Mesenchymal stem cell (in vitro differentiated cells and primary cell): Measurements from ENCODE around the gene ERBB4.

ENCODE experiments used
- DNase-seq: peaks from one replicate; pipeline ENCODE4 v3.0.0-alpha.2; 2013
- H2AFZ ChIP-seq: one replicate; pipeline ENCODE4 v1.6.1; 2013; ENCODE audit warnings: low read depth, mild to moderate bottlenecking, control low read depth, inconsistent platforms, low read length, moderate library complexity
- H2AK5ac ChIP-seq: 2 replicates; pipeline ENCODE4 v1.6.1; 2013; ENCODE audit warnings: low read length, moderate library complexity, mild to moderate bottlenecking, inconsistent platforms; ENCODE audit not compliant: severe bottlenecking
- H2BK120ac ChIP-seq: one replicate; pipeline ENCODE4 v1.6.1; 2013; ENCODE audit warnings: low read depth, mild to moderate bottlenecking, inconsistent platforms, low read length, moderate library complexity
- H2BK12ac ChIP-seq, 2 experiments: one replicate each; pipeline ENCODE4 v1.6.1; 2013; ENCODE audit warnings: inconsistent platforms in 2 of 2, low read length in 2 of 2, mild to moderate bottlenecking in 2 of 2, moderate library complexity in 2 of 2, control low read depth in 1 of 2
- H2BK15ac ChIP-seq: one replicate; pipeline ENCODE4 v1.6.1; 2013; ENCODE audit warnings: mild to moderate bottlenecking, low read depth, inconsistent platforms; ENCODE audit not compliant: poor library complexity, severe bottlenecking
- H2BK5ac ChIP-seq: 2 replicates; pipeline ENCODE4 v1.6.1; 2013; ENCODE audit warnings: low read depth, mild to moderate bottlenecking, low read length, control low read depth, inconsistent platforms; ENCODE audit not compliant: poor library complexity, severe bottlenecking
- H3K14ac ChIP-seq, 2 experiments: one replicate each; pipeline ENCODE4 v1.6.1; 2013; ENCODE audit warnings: inconsistent platforms in 2 of 2, low read length in 2 of 2, control low read depth in 1 of 2, mild to moderate bottlenecking in 1 of 2, moderate library complexity in 1 of 2
- H3K18ac ChIP-seq, 2 experiments: one replicate each; pipeline ENCODE4 v1.6.1; 2013; ENCODE audit warnings: inconsistent platforms in 2 of 2, low read length in 2 of 2, control low read depth in 1 of 2, low read depth in 1 of 2, mild to moderate bottlenecking in 1 of 2
- H3K23ac ChIP-seq, 2 experiments: one replicate each; pipeline ENCODE4 v1.6.1; 2013; ENCODE audit warnings: inconsistent platforms in 2 of 2, low read length in 2 of 2, mild to moderate bottlenecking in 2 of 2, moderate library complexity in 2 of 2, control low read depth in 1 of 2
- H3K27ac ChIP-seq: 2 replicates; pipeline ENCODE4 v1.5.1; 2013; ENCODE audit warnings: mild to moderate bottlenecking, moderate library complexity, low read length, control low read depth, inconsistent platforms; ENCODE audit not compliant: poor library complexity, severe bottlenecking
- H3K27me3 ChIP-seq, 2 experiments: 2 replicates each; pipeline versions ENCODE4 v1.6.1 to v1.7.0; 2013; ENCODE audit warnings: low read length in 2 of 2, mild to moderate bottlenecking in 2 of 2, moderate library complexity in 2 of 2, control low read depth in 1 of 2, inconsistent platforms in 1 of 2; ENCODE audit not compliant: control insufficient read depth in 1 of 2, insufficient read depth in 1 of 2
- H3K36me3 ChIP-seq, 2 experiments: 2 replicates each; pipeline versions ENCODE4 v1.6.1 to v1.7.0; 2013; ENCODE audit warnings: low read length in 2 of 2, control low read depth in 1 of 2, inconsistent platforms in 1 of 2, low read depth in 1 of 2, mild to moderate bottlenecking in 1 of 2; ENCODE audit not compliant: insufficient read depth in 2 of 2, control insufficient read depth in 1 of 2
- H3K4ac ChIP-seq, 2 experiments: one replicate each; pipeline ENCODE4 v1.6.1; 2013; ENCODE audit warnings: inconsistent platforms in 2 of 2, low read length in 2 of 2, mild to moderate bottlenecking in 2 of 2, moderate library complexity in 2 of 2, control low read depth in 1 of 2, low read depth in 1 of 2
- H3K4me1 ChIP-seq: 2 replicates; pipeline ENCODE4 v1.6.1; 2013; ENCODE audit warnings: low read depth, low read length, control low read depth; ENCODE audit not compliant: control insufficient read depth, insufficient read depth
- H3K4me2 ChIP-seq: 2 replicates; pipeline ENCODE4 v1.6.1; 2013; ENCODE audit warnings: low read length, mild to moderate bottlenecking, inconsistent platforms; ENCODE audit not compliant: poor library complexity, severe bottlenecking
- H3K4me3 ChIP-seq, 2 experiments: 2 replicates each; pipeline versions ENCODE4 v1.5.1 to v1.7.0; 2013; ENCODE audit warnings: low read length in 2 of 2, mild to moderate bottlenecking in 2 of 2, control low read depth in 1 of 2, low read depth in 1 of 2; ENCODE audit not compliant: insufficient read depth in 1 of 2
- H3K79me1 ChIP-seq: replicated peaks from 2 replicates; pipeline ENCODE4 v1.6.1; 2013; ENCODE audit warnings: mild to moderate bottlenecking, control low read depth, low read length, inconsistent platforms; ENCODE audit not compliant: poor library complexity, severe bottlenecking
- H3K9ac ChIP-seq: 2 replicates; pipeline ENCODE4 v1.7.0; 2013; ENCODE audit warnings: mild to moderate bottlenecking, low read length, moderate library complexity
- H3K9me3 ChIP-seq: 2 replicates; pipeline ENCODE4 v1.7.0; 2013; ENCODE audit warnings: mild to moderate bottlenecking, low read length; ENCODE audit not compliant: control insufficient read depth
- H4K8ac ChIP-seq: one replicate; pipeline ENCODE4 v1.6.1; 2013; ENCODE audit warnings: inconsistent platforms, mild to moderate bottlenecking, low read length, moderate library complexity
- H4K91ac ChIP-seq: one replicate; pipeline ENCODE4 v1.6.1; 2013; ENCODE audit warnings: mild to moderate bottlenecking, low read length, inconsistent platforms
- WGBS: methylation state at CpG from one replicate; pipeline ENCODE4 v1.1.7; 2013; ENCODE audit warnings: mixed read lengths; 5-methylcytosine and 5-hydroxymethylcytosine counted together

The ERBB4 gene

GRCh38 chr2:212330263-212330662 lies 208.3 kb downstream of the ERBB4 start:
- no peak for DNase-seq
- no peak overlapping the region for H2BK15ac ChIP-seq
- no peak overlapping the region for H3K9ac ChIP-seq
- 98% methylated on average over 3 of the region's 4 CpGs for WGBS
- no peak overlapping the region for H2AFZ ChIP-seq
- no peaks in the 10 kb centered on the region for H3K36me3 ChIP-seq
- no peaks in the 10 kb centered on the region for H3K27me3 ChIP-seq
- H3K4me3 ChIP-seq: no peak overlapping the region
- H3K18ac ChIP-seq: no peak overlapping the region
- no peak overlapping the region for H3K27ac ChIP-seq
- H3K4me2 ChIP-seq: no peak overlapping the region
- H2BK5ac ChIP-seq: no peak overlapping the region
- no peak overlapping the region for H2BK12ac ChIP-seq
- no peaks in the 10 kb centered on the region for H3K79me1 ChIP-seq
- H3K9me3 ChIP-seq: no peaks in the 10 kb centered on the region
- peaks cover 2% of the 10 kb centered on the region for H3K4me1 ChIP-seq
- no peak overlapping the region for H2BK120ac ChIP-seq
- no peak overlapping the region for H4K91ac ChIP-seq
- no peak overlapping the region for H3K14ac ChIP-seq
- H4K8ac ChIP-seq: no peak overlapping the region
- H3K4ac ChIP-seq: no peak overlapping the region
- H2AK5ac ChIP-seq: no peak overlapping the region
- no peak overlapping the region for H3K23ac ChIP-seq

DNA sequence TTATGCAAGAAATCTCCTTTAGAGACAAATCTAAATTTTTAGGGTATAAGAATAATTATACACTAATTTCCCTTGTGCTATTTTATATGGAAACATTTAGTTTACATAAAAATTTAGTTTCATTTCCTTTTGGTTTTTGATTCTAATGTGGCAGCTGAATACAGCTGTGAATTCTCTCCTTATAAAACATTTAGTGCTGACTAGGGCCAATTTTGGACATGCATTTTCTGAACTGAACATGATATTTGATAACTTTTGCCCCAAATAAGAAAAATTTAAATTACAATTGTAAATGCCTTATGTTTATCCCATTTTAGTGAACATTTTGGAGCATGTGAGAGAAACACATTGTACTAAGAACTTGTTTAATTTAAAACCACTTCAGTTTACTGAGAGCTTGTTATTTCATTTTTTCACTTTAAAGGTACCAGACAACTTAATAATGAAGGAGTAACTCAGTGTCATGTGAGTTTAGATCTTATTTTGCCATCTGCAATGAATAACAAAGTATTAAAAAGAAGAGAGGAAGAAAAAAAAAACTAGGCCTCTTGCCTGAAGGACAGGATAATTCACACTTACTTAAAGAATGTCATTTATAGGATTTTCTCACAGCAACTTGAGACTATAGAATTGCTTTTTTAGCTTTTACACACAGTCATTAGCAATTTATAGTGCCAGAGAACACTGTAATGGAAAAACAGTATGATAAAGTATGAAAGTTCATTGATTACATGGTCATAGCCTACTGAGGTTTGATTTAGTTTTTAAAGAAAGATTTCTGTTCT lies 209.7 kb downstream of the ERBB4 start:
- Histone ChIP-seq H3K4me2 (no peak overlapping the region), H3K36me3 (no peaks in the 10 kb centered on the region), H3K9me3 (no peaks in the 10 kb centered on the region), H2AK5ac (no peak overlapping the region), H3K4me3 (no peak overlapping the region), H3K9ac (no peak overlapping the region), H3K27me3 (no peaks in the 10 kb centered on the region), H3K27ac (no peak overlapping the region), H2BK120ac (no peak overlapping the region), H3K14ac (no peak overlapping the region), H3K79me1 (no peaks in the 10 kb centered on the region), H3K4me1 (peaks cover 2% of the 10 kb centered on the region), H2BK12ac (no peak overlapping the region), H3K18ac (no peak overlapping the region), H4K8ac (no peak overlapping the region), H3K4ac (no peak overlapping the region), H2BK15ac (no peak overlapping the region), H2BK5ac (no peak overlapping the region), H4K91ac (no peak overlapping the region), H3K23ac (no peak overlapping the region), H2AFZ (no peak overlapping the region)
- DNase-seq: no peak

DNA sequence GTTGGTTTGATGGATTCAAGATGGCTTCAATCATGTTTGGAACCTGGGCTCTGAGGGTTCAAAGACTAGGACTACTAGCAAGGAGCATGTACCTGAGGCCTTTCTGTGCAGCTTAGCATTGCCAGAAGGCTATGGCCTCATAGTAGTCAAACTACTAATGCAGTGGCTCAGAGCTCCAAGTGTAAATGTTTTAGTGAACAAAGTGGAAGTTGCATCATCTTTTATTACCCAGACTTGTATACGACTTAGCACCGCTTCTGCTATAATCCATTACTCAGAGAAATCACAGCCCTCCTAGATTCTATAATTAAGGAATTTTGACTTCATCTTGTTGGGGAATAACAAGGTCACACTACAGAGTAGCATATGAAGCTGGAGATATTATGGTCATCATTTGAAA lies 210.5 kb downstream of the ERBB4 start:
- Histone ChIP-seq H3K23ac (no peak overlapping the region), H2BK5ac (no peak overlapping the region), H2AK5ac (peak overlapping the region; percentile 86), H2AFZ (no peak overlapping the region), H3K18ac (peak overlapping the region in 1 of 2 experiments; percentile 54), H3K79me1 (no peaks in the 10 kb centered on the region), H3K27me3 (no peaks in the 10 kb centered on the region), H2BK120ac (no peak overlapping the region), H4K8ac (no peak overlapping the region), H3K27ac (peak overlapping the region; percentile 47), H2BK12ac (no peak overlapping the region), H3K36me3 (no peaks in the 10 kb centered on the region), H3K9me3 (no peaks in the 10 kb centered on the region), H2BK15ac (no peak overlapping the region), H3K14ac (peak overlapping the region in 1 of 2 experiments; percentile 48), H4K91ac (no peak overlapping the region), H3K4me3 (no peak overlapping the region), H3K4me1 (peaks cover 2% of the 10 kb centered on the region), H3K4ac (peak overlapping the region in 1 of 2 experiments; percentile 28), H3K9ac (no peak overlapping the region), H3K4me2 (peak overlapping the region; percentile 16)
- DNase-seq: peak; percentile 41
- WGBS: no CpG with 5 or more reads among the region's 2 CpGs

DNA sequence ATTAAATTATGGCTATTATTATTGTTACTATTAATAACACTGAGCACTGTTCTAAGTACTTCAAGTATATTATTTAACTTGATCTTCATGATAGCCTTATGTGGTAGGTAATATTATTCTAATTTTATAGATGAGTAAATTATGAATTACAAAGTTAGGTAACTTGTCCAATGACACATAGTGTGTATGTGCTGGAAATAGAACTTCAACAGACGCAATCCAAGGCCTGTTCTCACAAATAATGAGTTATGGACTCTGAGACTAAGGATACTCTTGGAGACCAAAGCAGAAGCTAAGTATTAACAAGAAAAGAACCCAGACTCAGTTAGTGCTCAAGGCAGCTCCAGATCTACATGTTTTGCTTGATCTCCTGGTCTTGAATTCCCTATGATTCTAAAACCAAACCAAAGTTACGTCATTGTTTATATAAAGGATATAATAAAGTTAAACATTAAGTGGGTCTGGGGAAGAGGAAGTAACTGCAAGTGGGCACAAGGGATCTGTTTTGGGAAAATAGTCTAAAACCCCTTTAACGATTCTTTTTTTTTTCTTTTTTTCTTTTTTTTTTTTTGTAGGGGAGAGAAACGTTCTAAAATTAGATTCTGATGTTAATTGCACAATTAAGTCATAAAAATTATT lies 211.3 kb downstream of the ERBB4 start:
- Histone ChIP-seq H3K9ac (no peak overlapping the region), H3K18ac (no peak overlapping the region), H3K4me3 (no peak overlapping the region), H2BK12ac (no peak overlapping the region), H3K14ac (no peak overlapping the region), H3K79me1 (no peaks in the 10 kb centered on the region), H2AFZ (no peak overlapping the region), H3K36me3 (no peaks in the 10 kb centered on the region), H3K4me1 (peaks cover 2% of the 10 kb centered on the region), H2BK15ac (no peak overlapping the region), H2AK5ac (no peak overlapping the region), H3K27ac (peak overlapping the region; percentile 50), H2BK120ac (no peak overlapping the region), H3K4ac (no peak overlapping the region), H3K27me3 (no peaks in the 10 kb centered on the region), H3K23ac (no peak overlapping the region), H4K91ac (no peak overlapping the region), H4K8ac (no peak overlapping the region), H3K4me2 (no peak overlapping the region), H2BK5ac (no peak overlapping the region), H3K9me3 (no peaks in the 10 kb centered on the region)
- WGBS: 75% methylated on average over 1 of the region's 4 CpGs
- peak; percentile 35 for DNase-seq
